Umbilical cord (tissue), 2 donors: ENCODE measurements around the gene UBXN7. TPM values are rescaled to one million over a fixed set of nuclear protein-coding genes. Genes with fewer than 3 reads are reported as not detected.
"Not testable (repeated sequence)": the region's sequence is repeated elsewhere in the genome, so short reads cannot be mapped to it uniquely, and the experiment has no call there.

Experiments
- DNase-seq: peaks from one replicate; pipeline ENCODE4 v3.0.0-alpha.2; 2015; ENCODE audit warnings: low spot score
- total RNA-seq: library from RNA; depleted of rRNA; stranded (reverse); fragments of >200 nt; gene quantifications from one replicate; pipeline ENCODE4 v1.2.3, GENCODE V29; 2014; ENCODE audit warnings: low replicate concordance; ENCODE audit not compliant: insufficient read depth

UBXN7 gene
- total RNA-seq, 1 donor from 2014 or later, result 18.8 TPM

GRCh38 chr3:196317687-196318467, 114.3 kb downstream of the UBXN7 start, which contains the start of gene DYNLT2B:
Gene DYNLT2B, minus strand, starts transcription at chr3:196318240. Its CDS starts 88 bp downstream, at chr3:196318152.
- DNase-seq, result peak; percentile 94

- DNase-seq, result not testable (repeated sequence)
Measured at GRCh38 chr3:196316799-196317686, 115.2 kb downstream of the UBXN7 start.

- DNase-seq, result no peak
Measured at GRCh38 chr3:196315821-196316220, 116.4 kb downstream of the UBXN7 start.

GRCh38 chr3:196314597-196314996, 117.6 kb downstream of the UBXN7 start:
- DNase-seq, result no peak

GRCh38 chr3:196314086-196314485, 118.1 kb downstream of the UBXN7 start:
- not testable (repeated sequence) for DNase-seq

- DNase-seq, result not testable (repeated sequence)
Measured at GRCh38 chr3:196302960-196303359, 129.3 kb downstream of the UBXN7 start.

- not testable (repeated sequence) for DNase-seq
Measured at GRCh38 chr3:196302551-196302950, 129.7 kb downstream of the UBXN7 start.

- no peak for DNase-seq
Measured at GRCh38 chr3:196298521-196298920, 133.7 kb downstream of the UBXN7 start.

Other genes with a start within 250 kb of the UBXN7 start
- gene ZDHHC19, start 221.0 kb downstream of the UBXN7 start, total RNA-seq, result 6.7 TPM
- 7.9 TPM for gene SLC51A, start 215.9 kb downstream of the UBXN7 start, total RNA-seq
- 59.5 TPM for gene PCYT1A, start 144.7 kb downstream of the UBXN7 start, total RNA-seq
- 17.3 TPM for gene DYNLT2B, start 114.2 kb downstream of the UBXN7 start, total RNA-seq
- gene TM4SF19, start 94.0 kb downstream of the UBXN7 start, total RNA-seq, result not detected
- 20.2 TPM for gene RNF168, start 71.3 kb upstream of the UBXN7 start, total RNA-seq
- gene SMCO1, start 82.9 kb upstream of the UBXN7 start, total RNA-seq, result not detected
- 10.1 TPM for gene WDR53, start 136.1 kb upstream of the UBXN7 start, total RNA-seq
- 11.8 TPM for gene FBXO45, start 136.2 kb upstream of the UBXN7 start, total RNA-seq
- gene NRROS, start 207.3 kb upstream of the UBXN7 start, total RNA-seq, result 0.96 TPM